CD4-positive, alpha-beta T cell (primary cell): ENCODE results near the gene JPH4. TPM values are rescaled to one million over a fixed set of nuclear protein-coding genes. Genes with fewer than 3 reads are reported as not detected.

Experiments
- ATAC-seq: fragments of 200-7000 bp; cut with Tn5 transposase; one replicate; pipeline ENCODE4 v1.10.0; 2022; ENCODE audit warnings: mild to moderate bottlenecking; ENCODE audit not compliant: poor library complexity
- CTCF ChIA-PET: fragments of 350-600 bp; sonication (Branson Sonifier 250); formaldehyde crosslinking; loops from one replicate; lab custom pipeline; 2021; ENCODE audit warnings: antibody characterized with exemption, inconsistent platforms; lab: Charles Lee
- POLR2A ChIA-PET: fragments of 350-600 bp; sonication (Branson Sonifier 250); formaldehyde crosslinking; loops from one replicate; lab custom pipeline; 2021; ENCODE audit warnings: antibody characterized with exemption, inconsistent platforms; lab: Charles Lee
- DNase-seq, 14 experiments: peaks; one replicate each; pipeline ENCODE4 v3.0.0-alpha.2; 2013 to 2020; ENCODE audit warnings: mixed read lengths in 2 of 14
- H3K27ac ChIP-seq, 2 donors: one replicate each; pipeline versions ENCODE4 v1.5.1 to v1.7.0; 2013; ENCODE audit warnings: low read length in 2 of 2, low read depth in 1 of 2, mild to moderate bottlenecking in 1 of 2
- H3K27me3 ChIP-seq, 2 experiments: 1 replicate in 1 of 2; 2 replicates in 1 of 2; pipeline versions ENCODE4 v1.6.1 to v1.7.0; 2013; ENCODE audit warnings: low read length in 2 of 2, control low read depth in 1 of 2, mild to moderate bottlenecking in 1 of 2, moderate library complexity in 1 of 2; ENCODE audit not compliant: insufficient read depth in 2 of 2, control insufficient read depth in 1 of 2
- H3K36me3 ChIP-seq: one replicate; pipeline ENCODE4 v1.6.1; 2013; ENCODE audit warnings: low read length, control low read depth; ENCODE audit not compliant: insufficient read depth
- H3K4me1 ChIP-seq: one replicate; pipeline ENCODE4 v1.6.1; 2013; ENCODE audit warnings: low read length, control low read depth; ENCODE audit not compliant: insufficient read depth
- H3K4me3 ChIP-seq: one replicate; pipeline ENCODE4 v1.5.1; 2013; ENCODE audit warnings: mild to moderate bottlenecking, low read length, moderate library complexity
- H3K9me3 ChIP-seq, 2 experiments: 1 replicate in 1 of 2; 2 replicates in 1 of 2; pipeline versions ENCODE4 v1.6.1 to v1.7.0; 2013; ENCODE audit warnings: low read length in 2 of 2, mild to moderate bottlenecking in 2 of 2, control low read depth in 1 of 2, moderate library complexity in 1 of 2; ENCODE audit not compliant: control insufficient read depth in 1 of 2, insufficient read depth in 1 of 2
- H3K27ac Mint-ChIP-seq: one replicate; pipeline ENCODE4 v1.8.0; 2020; ENCODE audit warnings: mixed read lengths
- H3K27me3 Mint-ChIP-seq: one replicate; pipeline ENCODE4 v1.8.0; 2021; ENCODE audit warnings: mixed read lengths
- H3K36me3 Mint-ChIP-seq: one replicate; pipeline ENCODE4 v1.8.0; 2021; ENCODE audit warnings: low read depth, mixed read lengths
- H3K4me1 Mint-ChIP-seq: one replicate; pipeline ENCODE4 v1.8.0; 2021; ENCODE audit warnings: low read depth, mixed read lengths
- H3K4me3 Mint-ChIP-seq: one replicate; pipeline ENCODE4 v1.8.0; 2020; ENCODE audit warnings: mild to moderate bottlenecking, mixed read lengths
- H3K9me3 Mint-ChIP-seq: one replicate; pipeline ENCODE4 v1.8.0; 2020; ENCODE audit warnings: mixed read lengths
- CTCF ChIP-seq: fragments of 200-600 bp; IDR thresholded peaks from one replicate; pipeline ENCODE4 v1.8.0; 2022; ENCODE audit warnings: antibody characterized with exemption, mild to moderate bottlenecking
- intact Hi-C, 2 experiments: fragments of 100-400 bp; cut with DNase I in 1 of 2; cut with micrococcal nuclease in 1 of 2; formaldehyde crosslinking; loops; one replicate each; pipeline versions ENCODE4 v1.15.1 to v1.9.0; 2023 to 2025; cut with DNase I, micrococcal nuclease
- total RNA-seq, 174 experiments: library from RNA in 2 of 174; stranded (reverse) in 2 of 174; gene quantifications; one replicate each; pipeline ENCODE4 v1.2.3 and lab custom pipeline; 2021 to 2026

The JPH4 gene
- total RNA-seq, 2 experiments from 2014 or later, result not detected

GRCh38 chr14:23523229-23524016, 55.2 kb downstream of the JPH4 start:
- Mint-ChIP-seq H3K27me3 (no peaks in the 10 kb centered on the region), H3K36me3 (no peaks in the 10 kb centered on the region), H3K4me1 (no peaks in the 10 kb centered on the region), H3K9me3 (no peaks in the 10 kb centered on the region), H3K4me3 (no peak overlapping the region), H3K27ac (no peak overlapping the region)
- Histone ChIP-seq H3K9me3 (no peaks in the 10 kb centered on the region), H3K36me3 (no peaks in the 10 kb centered on the region), H3K4me3 (no peak overlapping the region), H3K27me3 (no peaks in the 10 kb centered on the region), H3K27ac (no peak overlapping the region), H3K4me1 (no peaks in the 10 kb centered on the region)
- no peak for TF ChIP-seq CTCF
- ChIA-PET CTCF (no interaction called here), POLR2A (no interaction called here)
- ATAC-seq, result no peak
- DNase-seq, result no peak
- intact Hi-C loops, result no loop called here

GRCh38 chr14:23522643-23523198, 55.9 kb downstream of the JPH4 start:
- Histone ChIP-seq H3K4me1 (no peaks in the 10 kb centered on the region), H3K27ac (no peak overlapping the region), H3K36me3 (no peaks in the 10 kb centered on the region), H3K9me3 (no peaks in the 10 kb centered on the region), H3K27me3 (no peaks in the 10 kb centered on the region), H3K4me3 (no peak overlapping the region)
- no peaks in the 10 kb centered on the region for H3K36me3 Mint-ChIP-seq
- no peaks in the 10 kb centered on the region for H3K9me3 Mint-ChIP-seq
- H3K4me3 Mint-ChIP-seq, result no peak overlapping the region
- ATAC-seq, result no peak
- TF ChIP-seq CTCF, result no peak
- H3K4me1 Mint-ChIP-seq, result no peaks in the 10 kb centered on the region
- ChIA-PET CTCF (no interaction called here), POLR2A (no interaction called here)
- H3K27me3 Mint-ChIP-seq, result no peaks in the 10 kb centered on the region
- no peak for DNase-seq
- H3K27ac Mint-ChIP-seq, result no peak overlapping the region
- intact Hi-C loops, result no loop called here

- Histone ChIP-seq H3K36me3 (no peaks in the 10 kb centered on the region), H3K4me3 (no peak overlapping the region), H3K9me3 (no peaks in the 10 kb centered on the region), H3K4me1 (no peaks in the 10 kb centered on the region), H3K27ac (no peak overlapping the region), H3K27me3 (no peaks in the 10 kb centered on the region)
- no peaks in the 10 kb centered on the region for H3K27me3 Mint-ChIP-seq
- CTCF ChIA-PET, result no interaction called here
- intact Hi-C loops, result no loop called here
- DNase-seq, result no peak
- POLR2A ChIA-PET, result no interaction called here
- no peak overlapping the region for H3K27ac Mint-ChIP-seq
- ATAC-seq, result no peak
- H3K4me3 Mint-ChIP-seq, result no peak overlapping the region
- no peaks in the 10 kb centered on the region for H3K4me1 Mint-ChIP-seq
- no peak for TF ChIP-seq CTCF
- H3K36me3 Mint-ChIP-seq, result no peaks in the 10 kb centered on the region
- no peaks in the 10 kb centered on the region for H3K9me3 Mint-ChIP-seq
These were observed 56.6 kb downstream of the JPH4 start for GRCh38 chr14:23521785-23522640.
